ENCODE data around the gene UBE2S. TPM values are rescaled to one million over a fixed set of nuclear protein-coding genes. Genes with fewer than 3 reads are reported as not detected.

Gene UBE2S
- total RNA-seq, 8 experiments from 2014 or later = 21.5 to 86.6 (median 37.8) TPM

DNA sequence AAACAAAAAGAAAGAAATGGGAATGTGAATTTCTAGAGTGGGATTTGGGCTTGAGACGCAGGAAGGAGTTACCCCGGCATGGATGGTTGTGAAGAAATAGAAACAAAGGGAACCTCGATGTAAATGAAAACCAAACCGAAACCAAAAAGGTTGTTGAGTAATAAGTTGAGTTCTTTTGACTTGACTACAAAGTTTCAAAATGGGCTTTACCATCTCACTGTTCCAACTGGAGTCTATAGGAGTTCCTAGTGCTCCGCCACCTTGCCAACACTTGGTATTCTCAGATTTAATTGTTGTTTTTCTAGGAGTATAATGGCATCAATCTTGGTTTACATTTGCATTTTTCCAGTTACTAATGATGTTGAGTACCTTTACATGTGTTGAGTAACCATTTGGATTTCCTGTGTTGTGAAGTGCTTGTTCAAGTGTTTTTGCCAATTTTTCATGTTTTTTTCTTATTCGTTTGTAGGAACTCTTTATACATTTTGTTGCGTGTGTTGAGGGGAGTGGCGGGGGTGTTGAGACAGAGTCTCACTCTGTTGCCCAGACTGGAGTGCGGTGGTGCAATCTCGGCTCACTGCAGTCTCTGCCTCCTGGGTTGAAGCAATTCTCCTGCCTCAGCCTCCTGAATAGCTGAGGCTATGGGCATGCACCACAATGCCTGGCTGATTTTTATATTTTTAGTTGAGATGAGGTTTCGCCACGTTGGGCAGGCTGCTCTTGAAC is 9.2 kb downstream of the UBE2S start:
- peaks cover 3% of the 10 kb centered on the region in 2 donors for H3K4me1 ChIP-seq (replicated peaks in 1 of 2)
- H3K27ac ChIP-seq = no peak overlapping the region
- ATAC-seq (replicated peaks in 6 of 8) = no peak
- WGBS, 10 experiments = 80 to 100% (median 93%) methylated on average over 2 to 12 of the region's 12 CpGs
- in situ Hi-C loops (cut with MboI; ENCODE audit: low pct_unique_long_range_greater_than_20kb in 2 of 9, low sequenced_read_pairs in 9 of 9, unreplicated experiment in 9 of 9) = no loop called here
- no peak overlapping the region for H3K4me3 ChIP-seq

DNA sequence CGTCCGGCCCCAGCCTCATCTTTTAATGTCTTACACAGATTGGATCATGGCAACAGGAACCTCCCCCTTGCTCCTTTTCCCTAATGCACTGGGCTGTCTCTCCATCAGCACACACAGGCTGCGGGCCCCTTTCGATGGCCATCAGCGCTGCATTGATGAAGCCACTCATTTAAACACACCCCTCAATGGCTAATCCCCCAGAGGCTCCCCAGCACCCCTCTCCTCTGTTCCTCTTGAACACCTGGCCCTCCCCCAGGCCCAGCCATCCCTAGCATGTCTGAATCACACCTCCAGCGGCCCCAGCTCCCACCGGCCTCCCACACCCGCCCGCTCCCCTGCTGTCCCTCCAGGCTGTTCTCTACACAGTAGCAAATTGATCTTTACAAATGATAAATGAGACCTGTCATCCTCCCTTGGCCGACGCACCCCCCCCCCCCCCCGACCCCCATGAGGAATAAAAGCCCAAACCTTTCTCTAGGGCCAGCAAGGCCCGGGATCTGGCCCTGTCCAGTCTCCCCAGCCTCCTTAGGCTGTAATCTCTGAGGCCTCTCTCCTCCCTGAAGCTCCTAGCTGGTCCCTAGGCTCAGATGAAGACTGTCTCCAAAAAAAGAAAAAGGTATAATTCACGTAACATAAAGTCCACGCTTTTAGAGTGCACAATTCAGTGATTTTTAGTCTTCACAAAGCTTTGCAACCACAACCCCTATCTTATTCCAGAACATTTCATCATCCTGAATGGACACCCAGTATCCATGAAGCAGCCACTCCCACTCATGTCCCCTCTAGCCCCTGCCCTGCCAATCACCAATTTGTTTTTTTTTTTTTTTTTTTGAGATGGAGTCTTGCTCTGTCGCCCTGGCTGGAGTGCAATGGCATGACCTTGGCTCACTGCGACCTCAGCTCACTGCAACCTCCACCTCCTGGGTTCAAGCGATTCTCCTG is 14.5 kb downstream of the UBE2S start:
- Histone ChIP-seq H3K4me1 (replicated peaks in 1 of 2) (peaks cover 22 to 35% of the 10 kb centered on the region in 2 donors), H3K4me3 (peak overlapping the region in 1 of 5 donors; percentile 1), H3K27ac (peak overlapping the region; percentile 58 to 80)
- in situ Hi-C loops (cut with MboI; ENCODE audit: low pct_unique_long_range_greater_than_20kb in 2 of 9, low sequenced_read_pairs in 9 of 9, unreplicated experiment in 9 of 9) = no loop called here
- 80 to 100% (median 95%) methylated on average over 1 to 4 of the region's 18 CpGs; no CpG with 5 or more reads in 2 of the 10 experiments for WGBS, 10 experiments
- peak in 5 of 8 experiments; percentile 62 to 88 (median 87) for ATAC-seq (replicated peaks in 6 of 8)

DNA sequence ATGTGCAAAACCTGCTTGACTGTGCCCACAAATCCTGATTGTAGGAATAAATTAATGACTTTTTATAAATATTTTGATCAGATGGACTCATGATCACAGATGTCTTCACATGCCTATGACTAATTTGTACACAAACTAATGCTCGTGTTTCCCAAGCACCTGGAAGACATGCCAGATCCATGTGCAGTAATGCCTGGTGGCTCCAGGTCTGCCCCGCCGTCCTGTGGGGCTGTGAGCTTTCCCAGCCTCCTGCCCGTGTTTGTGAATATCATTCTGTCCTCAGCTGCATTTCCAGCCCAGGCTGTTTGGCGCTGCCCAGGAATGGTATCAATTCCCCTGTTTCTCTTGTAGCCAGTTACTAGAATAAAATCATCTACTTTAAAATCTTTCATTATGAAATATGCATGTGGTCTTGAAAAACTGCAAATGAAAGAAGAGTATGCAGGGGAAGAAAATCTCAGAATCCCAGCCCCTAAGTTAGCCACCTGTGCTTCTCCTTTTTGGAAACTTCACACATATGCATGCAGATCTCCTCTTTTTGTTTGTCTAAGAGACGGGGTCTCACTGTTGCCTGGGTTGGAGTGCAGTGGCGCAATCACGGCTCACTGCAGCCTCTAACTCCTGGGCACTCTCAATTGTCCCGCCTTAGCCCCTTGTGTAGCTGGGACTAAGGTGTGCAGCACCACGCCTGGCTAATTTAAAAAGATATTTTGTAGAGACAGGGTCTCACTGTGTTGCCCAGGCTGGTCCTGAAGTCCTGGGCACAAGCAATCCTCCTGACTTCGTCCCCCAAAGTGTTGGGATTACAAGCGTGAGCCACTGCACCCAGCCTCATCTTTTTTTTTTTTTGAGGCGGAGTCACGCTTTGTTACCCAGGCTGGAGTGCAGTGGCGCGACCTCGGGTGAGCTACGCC is 15.6 kb downstream of the UBE2S start:
- peak in 7 of 8 experiments; percentile 2 to 43 (median 9) for ATAC-seq (replicated peaks in 6 of 8)

DNA sequence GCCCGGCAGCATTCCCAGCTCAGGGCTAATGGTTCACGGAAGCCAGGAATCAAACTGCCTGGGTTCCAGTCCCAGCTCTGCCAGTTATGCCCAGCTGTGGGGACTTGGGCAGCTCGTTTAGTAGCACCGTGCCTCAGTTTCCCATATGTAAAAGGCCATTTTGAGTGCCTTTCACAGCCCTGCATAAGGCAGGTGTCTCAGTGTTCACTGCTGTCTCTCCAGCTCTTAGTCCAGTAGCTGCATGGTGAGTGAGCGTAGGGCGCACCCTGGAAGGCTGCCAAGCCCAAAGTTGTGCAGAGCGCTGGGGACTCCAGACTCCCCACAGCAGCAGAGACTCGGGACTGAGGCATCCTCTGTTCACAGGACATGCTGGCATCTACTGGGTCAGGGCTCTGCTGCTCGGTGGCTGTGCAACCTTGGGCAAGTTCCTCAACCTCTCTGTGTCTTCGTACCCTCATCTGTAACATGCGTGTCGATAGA is 16.4 kb downstream of the UBE2S start:
- in situ Hi-C loops (cut with MboI; ENCODE audit: low pct_unique_long_range_greater_than_20kb in 2 of 9, low sequenced_read_pairs in 9 of 9, unreplicated experiment in 9 of 9) = no loop called here
- ATAC-seq (replicated peaks in 6 of 8) = peak in 3 of 8 experiments; percentile 2 to 5 (median 3)
- peaks cover 36 to 53% of the 10 kb centered on the region in 2 donors for H3K4me1 ChIP-seq (replicated peaks in 1 of 2)
- no peak overlapping the region for H3K27ac ChIP-seq
- no peak overlapping the region for H3K4me3 ChIP-seq
- WGBS, 10 experiments = 40 to 100% (median 82%) methylated on average over 1 to 5 of the region's 12 CpGs; no CpG with 5 or more reads in 4 of the 10 experiments

More for the DNA sequence above, 15.6 kb downstream of the UBE2S start:
- in situ Hi-C loops (cut with MboI; ENCODE audit: low pct_unique_long_range_greater_than_20kb in 2 of 9, low sequenced_read_pairs in 9 of 9, unreplicated experiment in 9 of 9) = no loop called here
- WGBS, 10 experiments = 42 to 100% (median 63%) methylated on average over 1 to 9 of the region's 18 CpGs; no CpG with 5 or more reads in 2 of the 10 experiments
- H3K4me3 ChIP-seq = peak overlapping the region in 1 of 5 donors; percentile 1
- H3K4me1 ChIP-seq (replicated peaks in 1 of 2) = peaks cover 33 to 46% of the 10 kb centered on the region in 2 donors
- H3K27ac ChIP-seq = peak overlapping the region; percentile 58 to 80

DNA sequence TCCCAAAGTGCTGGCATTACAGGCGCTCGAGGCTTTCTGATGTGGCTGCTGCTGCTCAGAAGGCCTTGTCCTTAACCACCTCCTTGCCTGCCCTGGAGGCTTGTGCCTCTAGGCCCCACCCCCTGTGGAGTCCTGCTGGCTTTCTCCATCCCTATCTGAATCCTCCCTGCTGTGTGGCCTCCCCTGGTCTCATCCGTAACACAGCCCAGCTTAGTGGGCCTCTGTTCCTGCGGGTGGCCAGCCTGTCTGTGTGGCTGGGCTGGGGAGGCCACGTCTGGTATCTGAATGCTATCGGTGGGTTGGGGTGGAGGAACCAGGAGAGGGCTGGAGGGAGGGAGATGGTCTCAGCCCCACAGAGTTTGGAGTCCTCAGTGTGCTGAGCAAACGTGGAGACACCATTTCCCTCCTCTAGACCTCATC is 17.1 kb downstream of the UBE2S start:
- Histone ChIP-seq H3K4me1 (replicated peaks in 1 of 2) (peaks cover 36 to 53% of the 10 kb centered on the region in 2 donors), H3K27ac (no peak overlapping the region), H3K4me3 (no peak overlapping the region)
- WGBS, 10 experiments = 60 to 100% (median 69%) methylated on average over 1 to 2 of the region's 7 CpGs; no CpG with 5 or more reads in 7 of the 10 experiments
- no peak for ATAC-seq (replicated peaks in 6 of 8)
- in situ Hi-C loops (cut with MboI; ENCODE audit: low pct_unique_long_range_greater_than_20kb in 2 of 9, low sequenced_read_pairs in 9 of 9, unreplicated experiment in 9 of 9) = no loop called here

DNA sequence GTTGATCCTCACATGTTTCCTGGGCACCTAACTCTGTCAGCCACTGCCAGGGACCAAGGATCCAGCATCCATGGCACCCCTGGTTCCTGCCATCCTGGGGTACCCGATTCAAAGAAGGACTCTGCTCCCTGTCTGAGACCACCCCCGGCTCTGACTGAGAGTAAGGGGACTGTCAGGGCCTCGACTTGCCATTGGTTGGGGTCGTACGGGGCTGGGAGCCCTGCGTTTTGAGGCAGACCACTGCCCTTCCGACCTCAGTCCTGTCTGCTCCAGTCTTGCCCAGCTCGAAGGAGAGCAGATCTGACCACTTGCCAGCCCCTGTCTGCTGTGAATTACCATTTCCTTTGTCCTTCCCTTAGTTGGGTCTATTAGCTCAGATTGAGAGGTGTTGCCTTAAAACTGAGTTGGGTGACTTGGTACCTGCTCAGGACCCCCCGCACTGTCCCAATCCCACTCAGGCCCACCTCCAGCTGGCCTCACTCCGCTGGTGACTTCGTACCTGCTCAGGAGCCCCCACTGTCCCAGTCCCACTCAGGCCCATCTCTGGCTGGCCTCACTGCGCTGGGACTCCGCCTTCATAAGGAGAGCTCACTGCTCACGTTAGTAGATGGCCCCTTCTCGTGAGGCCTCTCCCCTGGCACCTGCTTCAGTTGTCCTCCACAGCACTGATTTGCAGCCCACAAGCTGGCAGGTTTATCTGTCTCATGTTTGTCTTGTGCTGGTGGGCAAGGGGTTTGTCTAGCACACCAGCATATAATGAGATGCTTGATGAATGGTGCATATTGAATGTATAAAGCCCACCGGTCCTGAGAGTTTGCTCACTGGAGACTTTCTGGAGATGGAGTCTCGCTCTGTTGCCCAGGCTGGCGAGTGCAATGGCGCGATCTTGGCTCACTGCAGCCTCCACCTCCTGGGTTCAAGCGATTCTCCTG is 17.9 kb downstream of the UBE2S start:
- Histone ChIP-seq H3K4me1 (replicated peaks in 1 of 2) (peaks cover 41 to 58% of the 10 kb centered on the region in 2 donors), H3K4me3 (no peak overlapping the region), H3K27ac (no peak overlapping the region)
- WGBS, 10 experiments = 40 to 100% (median 82%) methylated on average over 1 to 8 of the region's 21 CpGs; no CpG with 5 or more reads in 2 of the 10 experiments
- ATAC-seq (replicated peaks in 6 of 8) = no peak
- in situ Hi-C loops (cut with MboI; ENCODE audit: low pct_unique_long_range_greater_than_20kb in 2 of 9, low sequenced_read_pairs in 9 of 9, unreplicated experiment in 9 of 9) = no loop called here

DNA sequence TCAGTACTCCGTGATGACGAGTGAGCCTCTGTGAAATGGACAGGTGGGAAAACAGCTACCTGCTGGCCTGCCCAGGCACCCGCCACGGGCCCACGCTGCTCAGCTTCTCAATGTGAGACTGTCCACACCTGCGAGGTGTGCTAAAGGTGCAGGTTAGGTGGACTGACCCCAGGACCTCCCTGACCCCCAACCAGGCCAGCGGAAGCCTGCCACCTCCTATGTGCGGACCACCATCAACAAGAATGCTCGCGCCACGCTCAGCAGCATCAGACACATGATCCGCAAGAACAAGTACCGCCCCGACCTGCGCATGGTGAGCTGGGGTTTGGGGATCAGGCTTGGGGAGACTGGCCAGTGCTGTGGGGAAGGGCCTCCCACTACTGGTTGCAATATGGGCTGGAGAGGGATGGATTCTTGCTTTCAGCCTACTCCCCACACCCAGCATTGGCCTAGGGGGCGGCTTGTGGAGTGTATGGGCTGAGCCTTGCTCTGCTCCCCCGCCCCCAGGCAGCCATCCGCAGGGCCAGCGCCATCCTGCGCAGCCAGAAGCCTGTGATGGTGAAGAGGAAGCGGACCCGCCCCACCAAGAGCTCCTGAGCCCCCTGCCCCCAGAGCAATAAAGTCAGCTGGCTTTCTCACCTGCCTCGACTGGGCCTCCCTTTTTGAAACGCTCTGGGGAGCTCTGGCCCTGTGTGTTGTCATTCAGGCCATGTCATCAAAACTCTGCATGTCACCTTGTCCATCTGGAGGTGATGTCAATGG is 19.7 kb downstream of the UBE2S start:
- Histone ChIP-seq H3K4me3 (no peak overlapping the region), H3K27ac (no peak overlapping the region), H3K4me1 (replicated peaks in 1 of 2) (peaks cover 45 to 64% of the 10 kb centered on the region in 2 donors)
- in situ Hi-C loops (cut with MboI; ENCODE audit: low pct_unique_long_range_greater_than_20kb in 2 of 9, low sequenced_read_pairs in 9 of 9, unreplicated experiment in 9 of 9) = no loop called here
- WGBS, 10 experiments = 75 to 100% (median 93%) methylated on average over 2 to 15 of the region's 24 CpGs; no CpG with 5 or more reads in 6 of the 10 experiments
- ATAC-seq (replicated peaks in 6 of 8) = no peak

DNA sequence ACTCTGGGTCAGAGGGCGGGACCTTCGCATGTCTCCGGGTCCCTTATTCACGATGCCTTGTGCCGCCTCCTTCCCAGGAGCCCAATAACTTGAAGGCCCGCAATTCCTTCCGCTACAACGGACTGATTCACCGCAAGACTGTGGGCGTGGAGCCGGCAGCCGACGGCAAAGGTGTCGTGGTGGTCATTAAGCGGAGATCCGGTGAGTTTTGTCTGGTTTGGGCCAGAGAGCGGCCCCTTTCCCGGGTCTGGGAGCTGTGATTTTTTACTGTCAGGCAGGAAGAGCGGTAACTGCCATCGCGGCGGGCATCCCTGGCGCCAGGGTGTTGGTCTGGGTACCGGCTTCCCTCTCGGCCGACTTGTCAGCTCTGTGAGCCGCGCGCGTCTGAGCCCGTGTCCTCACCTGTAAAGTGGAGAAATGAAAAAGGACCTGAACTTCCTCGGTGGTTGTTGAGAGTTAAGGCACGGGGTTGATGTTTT is 21.1 kb downstream of the UBE2S start:
- in situ Hi-C loops (cut with MboI; ENCODE audit: low pct_unique_long_range_greater_than_20kb in 2 of 9, low sequenced_read_pairs in 9 of 9, unreplicated experiment in 9 of 9) = no loop called here
- ATAC-seq (replicated peaks in 6 of 8) = no peak
- H3K27ac ChIP-seq = peak overlapping the region in 1 of 2 donors; percentile 82
- peaks cover 31 to 50% of the 10 kb centered on the region in 2 donors for H3K4me1 ChIP-seq (replicated peaks in 1 of 2)
- 0% methylated on average over 1 to 6 of the region's 33 CpGs; no CpG with 5 or more reads in 6 of the 10 experiments for WGBS, 10 experiments
- H3K4me3 ChIP-seq = peak overlapping the region; percentile 68 to 89 (median 76)

DNA sequence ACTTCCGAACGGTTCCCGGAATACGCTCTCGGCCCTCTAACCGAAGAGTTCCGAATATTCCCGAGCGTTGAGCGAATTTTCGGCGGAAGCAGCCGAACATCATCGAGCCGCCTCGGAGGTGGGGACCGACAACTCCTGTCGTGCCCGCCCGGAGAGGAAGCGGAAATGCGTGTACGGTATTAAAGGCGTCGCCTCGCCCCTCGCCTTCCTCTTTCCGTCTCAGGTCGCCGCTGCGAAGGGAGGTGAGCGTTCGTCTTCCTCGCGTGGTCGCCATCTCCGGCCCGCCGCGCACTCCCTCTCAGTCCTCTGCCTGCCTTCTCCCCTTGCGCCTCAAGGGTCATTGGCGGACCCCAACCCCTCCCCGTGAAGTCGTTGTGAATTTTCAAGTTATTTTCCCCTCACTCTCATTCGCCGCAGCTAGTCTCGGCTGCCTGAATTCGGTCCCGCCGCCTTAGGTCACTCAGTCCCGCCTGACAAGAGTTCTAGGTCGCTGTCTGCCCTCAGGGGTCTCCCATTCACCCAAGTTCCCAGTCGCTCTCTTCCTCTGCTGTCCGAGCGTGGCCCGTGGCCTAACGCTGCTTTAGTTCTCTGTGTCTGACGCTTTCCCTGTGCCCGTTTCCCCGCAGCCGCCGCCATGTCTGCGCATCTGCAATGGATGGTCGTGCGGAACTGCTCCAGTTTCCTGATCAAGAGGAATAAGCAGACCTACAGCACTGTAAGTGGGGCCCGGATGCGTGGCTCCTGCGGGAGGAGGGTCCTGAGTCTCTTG is 21.7 kb downstream of the UBE2S start, which contains the start of gene RPL28:
TSS of gene RPL28 (plus strand) at position 209 of the 769 bp plus-strand sequence. CDS start at position 635, 426 bp downstream.
- Histone ChIP-seq H3K4me3 (peak within 1 kb of the TSS; percentile 68 to 89 (median 76)), H3K4me1 (replicated peaks in 1 of 2) (peaks cover 30 to 47% of the 10 kb centered on the region in 2 donors), H3K27ac (peak within 1 kb of the TSS; percentile 82 to 86)
- peak; percentile 70 to 87 (median 82) for ATAC-seq (replicated peaks in 6 of 8)
- 0 to 2% (median 0%) methylated on average over 1 to 41 of the region's 68 CpGs; no CpG with 5 or more reads in 3 of the 10 experiments for WGBS, 10 experiments
- in situ Hi-C loops (cut with MboI; ENCODE audit: low pct_unique_long_range_greater_than_20kb in 2 of 9, low sequenced_read_pairs in 9 of 9, unreplicated experiment in 9 of 9) = no loop called here
